Left renal cortex interstitium (tissue), 4 donors: ENCODE results near the gene RPL27. TPM values are rescaled to one million over a fixed set of nuclear protein-coding genes. Genes with fewer than 3 reads are reported as not detected.

Source experiments
- DNase-seq, 4 donors: peaks; one replicate each; pipeline ENCODE4 v3.0.0-alpha.2; 2013; ENCODE audit warnings: low read depth in 4 of 4, low spot score in 2 of 4, missing footprints in 1 of 4
- polyA plus RNA-seq, 4 donors: library from polyadenylated mRNA; unstranded; fragments of 120-200 nt; gene quantifications; one replicate each; pipeline ENCODE4 v1.2.1, GENCODE V29; 2013; ENCODE audit not compliant: insufficient read length in 4 of 4

Gene RPL27
- polyA plus RNA-seq, 4 donors, result 1,262 to 1,711 (median 1,450) TPM

DNA sequence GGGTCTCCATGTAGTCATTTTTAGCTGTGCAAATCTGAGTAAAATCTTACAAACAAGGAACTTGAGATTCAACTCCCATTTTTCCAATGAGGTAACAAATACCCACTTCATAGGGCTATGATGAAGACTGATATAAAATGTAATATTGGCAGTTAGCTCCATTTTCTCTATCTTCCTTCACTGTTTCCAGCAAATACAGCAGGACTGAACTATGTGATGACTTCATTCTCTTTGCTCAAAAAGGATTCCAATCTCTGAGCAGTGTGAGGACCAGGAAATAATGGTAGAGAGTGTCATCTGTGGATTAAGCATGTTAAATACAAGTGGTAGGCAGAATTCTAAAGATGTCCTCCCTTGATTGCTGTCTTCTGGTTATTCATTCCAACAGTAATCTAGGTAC, 45.1 kb downstream of the RPL27 start:
- DNase-seq, result no peak

DNA sequence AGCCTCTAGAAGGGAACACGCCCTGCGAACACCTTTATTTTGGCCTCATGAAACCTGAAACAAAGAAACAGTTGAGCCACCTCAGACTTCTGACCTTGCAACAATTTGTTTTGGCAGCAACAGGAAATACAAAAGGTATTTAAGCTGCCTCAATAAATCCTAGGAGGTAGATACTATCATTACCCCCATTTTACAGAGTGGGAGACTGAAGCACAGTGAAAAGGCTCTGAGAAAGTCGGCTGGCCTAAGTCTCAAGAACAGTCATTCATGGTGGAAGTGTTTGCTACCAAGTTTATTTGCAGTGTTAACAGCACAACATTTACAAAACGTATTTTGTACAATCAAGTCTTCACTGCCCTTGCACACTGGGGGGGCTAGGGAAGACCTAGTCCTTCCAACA, 45.8 kb downstream of the RPL27 start:
- no peak for DNase-seq

DNA sequence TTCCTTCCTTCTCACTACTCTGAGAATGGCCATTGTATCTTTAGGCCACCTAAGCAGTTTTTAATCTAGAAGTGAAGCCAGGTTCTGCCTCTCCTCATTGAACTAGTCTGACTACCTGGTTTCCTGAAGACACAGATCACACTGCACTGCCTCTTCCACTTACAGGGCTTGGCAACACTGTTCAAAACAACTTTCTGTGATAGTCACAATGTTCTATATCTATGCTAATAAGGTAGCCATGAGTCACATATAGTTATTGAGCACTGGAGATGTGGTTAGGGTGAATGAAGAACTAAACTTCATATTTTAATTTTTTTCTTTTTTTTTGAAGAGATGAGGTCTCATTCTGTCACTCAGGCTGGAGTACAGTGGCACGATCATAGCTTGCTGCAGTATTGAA, 53.8 kb downstream of the RPL27 start:
- no peak for DNase-seq

Other genes with a start within 250 kb of the RPL27 start
- gene RAMP2, start 237.2 kb upstream of the RPL27 start, polyA plus RNA-seq, result 100 to 1,000 TPM in 1 of 4 donors, 10 to 100 TPM in 3; 73.4 to 118 (median 93.3) TPM
- 100 to 1,000 TPM in 1 of 4 donors, 10 to 100 TPM in 3; 77.0 to 101 (median 93.4) TPM for gene VPS25, start 225.0 kb upstream of the RPL27 start, polyA plus RNA-seq
- 10 to 100 TPM; 11.2 to 17.9 (median 12.7) TPM for gene WNK4, start 217.8 kb upstream of the RPL27 start, polyA plus RNA-seq
- 100 to 1,000 TPM; 142 to 179 (median 160) TPM for gene COA3, start 199.7 kb upstream of the RPL27 start, polyA plus RNA-seq
- 1 to 10 TPM in 3 of 4 donors, under 1 TPM in 1; 0.86 to 3.8 (median 2.1) TPM for gene CNTD1, start 199.6 kb upstream of the RPL27 start, polyA plus RNA-seq
- 10 to 100 TPM; 68.8 to 86.1 (median 77.4) TPM for gene BECN1, start 174.1 kb upstream of the RPL27 start, polyA plus RNA-seq
- gene PSME3, start 165.0 kb upstream of the RPL27 start, polyA plus RNA-seq, result 100 to 1,000 TPM in 2 of 4 donors, 10 to 100 TPM in 2; 92.6 to 111 (median 99.4) TPM
- gene AOC2, start 153.8 kb upstream of the RPL27 start, polyA plus RNA-seq, result 1 to 10 TPM in 2 of 4 donors, under 1 TPM in 2; 0.62 to 1.8 (median 1.4) TPM
- gene AOC3, start 147.2 kb upstream of the RPL27 start, polyA plus RNA-seq, result 1 to 10 TPM; 5.0 to 6.9 (median 5.5) TPM
- gene G6PC1, start 97.6 kb upstream of the RPL27 start, polyA plus RNA-seq, result 1 to 10 TPM; 2.7 to 8.4 (median 5.7) TPM
- gene AARSD1, start 34.0 kb upstream of the RPL27 start, polyA plus RNA-seq, result 10 to 100 TPM; 52.7 to 86.5 (median 65.3) TPM
- 1 to 10 TPM in 3 of 4 donors, under 1 TPM in 1; 0.87 to 3.3 (median 2.5) TPM for gene PTGES3L, start 18.3 kb upstream of the RPL27 start, polyA plus RNA-seq
- 10 to 100 TPM; 15.3 to 18.6 (median 16.7) TPM for gene RUNDC1, start 17.9 kb upstream of the RPL27 start, polyA plus RNA-seq
- gene IFI35, start 8.4 kb downstream of the RPL27 start, polyA plus RNA-seq, result 10 to 100 TPM in 3 of 4 donors, 1 to 10 TPM in 1; 9.9 to 12.5 (median 11.3) TPM
- 100 to 1,000 TPM; 115 to 133 (median 123) TPM for gene VAT1, start 24.0 kb downstream of the RPL27 start, polyA plus RNA-seq
- 1 to 10 TPM; 2.7 to 3.8 (median 3.5) TPM for gene RND2, start 26.8 kb downstream of the RPL27 start, polyA plus RNA-seq
- gene BRCA1, start 126.9 kb downstream of the RPL27 start, polyA plus RNA-seq, result 10 to 100 TPM; 15.0 to 18.5 (median 17.3) TPM
- gene NBR1, start 172.8 kb downstream of the RPL27 start, polyA plus RNA-seq, result 100 to 1,000 TPM; 106 to 132 (median 114) TPM
- 10 to 100 TPM; 10.3 to 26.2 (median 19.2) TPM for gene TMEM106A, start 213.5 kb downstream of the RPL27 start, polyA plus RNA-seq
- 10 to 100 TPM in 2 of 4 donors, 1 to 10 TPM in 2; 6.4 to 35.6 (median 14.7) TPM for gene CCDC200, start 230.2 kb downstream of the RPL27 start, polyA plus RNA-seq
- gene RNU2-1, start 235.6 kb downstream of the RPL27 start, polyA plus RNA-seq, result 1 to 10 TPM in 2 of 4 donors, under 1 TPM in 1, not detected in 1; 0.96 to 2.3 (median 1.0) TPM